ENCODE data around the gene PDE5A. TPM values are rescaled to one million over a fixed set of nuclear protein-coding genes. Genes with fewer than 3 reads are reported as not detected.
A peak's percentile ranks its signal among the peaks of the same experiment; 100 is the strongest.

The PDE5A gene
- total RNA-seq, 2 donors from 2014 or later, result 12.5 to 31.9 TPM

DNA sequence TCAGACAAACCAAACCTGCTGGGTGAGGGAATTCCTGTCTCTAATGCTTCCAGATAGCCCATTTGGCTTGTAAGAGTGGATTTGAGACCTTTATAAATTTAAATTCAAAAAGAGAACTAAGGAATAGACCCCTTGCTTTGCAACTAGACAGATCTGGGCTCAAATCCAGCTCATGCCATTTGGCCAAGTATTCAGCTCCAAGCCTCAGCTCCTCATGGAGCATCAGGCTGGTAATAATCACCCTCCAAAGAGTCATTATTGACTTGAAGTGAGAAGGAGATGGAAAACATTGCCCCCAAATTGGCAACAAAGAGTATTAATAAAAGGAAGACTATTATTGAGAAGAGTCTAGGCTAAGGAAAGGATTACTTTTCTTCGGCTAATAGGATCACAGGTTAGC is 134.7 kb downstream of the PDE5A start:
- H3K9me3 ChIP-seq, result no peaks in the 10 kb centered on the region
- 93 to 94% methylated on average over 1 of the region's 1 CpG for WGBS, 2 donors
- no peak overlapping the region for H3K4me3 ChIP-seq
- no peaks in the 10 kb centered on the region for H3K27me3 ChIP-seq
- H3K36me3 ChIP-seq (replicated peaks in 1 of 2; ENCODE audit: insufficient read depth in 1 of 2, low read depth in 2 of 2), result peaks cover 0 to 16% of the 10 kb centered on the region in 2 donors
- TF ChIP-seq POLR2A (IDR thresholded peaks at IDR 0.05), result no peak
- TF ChIP-seq, protein P1, sequence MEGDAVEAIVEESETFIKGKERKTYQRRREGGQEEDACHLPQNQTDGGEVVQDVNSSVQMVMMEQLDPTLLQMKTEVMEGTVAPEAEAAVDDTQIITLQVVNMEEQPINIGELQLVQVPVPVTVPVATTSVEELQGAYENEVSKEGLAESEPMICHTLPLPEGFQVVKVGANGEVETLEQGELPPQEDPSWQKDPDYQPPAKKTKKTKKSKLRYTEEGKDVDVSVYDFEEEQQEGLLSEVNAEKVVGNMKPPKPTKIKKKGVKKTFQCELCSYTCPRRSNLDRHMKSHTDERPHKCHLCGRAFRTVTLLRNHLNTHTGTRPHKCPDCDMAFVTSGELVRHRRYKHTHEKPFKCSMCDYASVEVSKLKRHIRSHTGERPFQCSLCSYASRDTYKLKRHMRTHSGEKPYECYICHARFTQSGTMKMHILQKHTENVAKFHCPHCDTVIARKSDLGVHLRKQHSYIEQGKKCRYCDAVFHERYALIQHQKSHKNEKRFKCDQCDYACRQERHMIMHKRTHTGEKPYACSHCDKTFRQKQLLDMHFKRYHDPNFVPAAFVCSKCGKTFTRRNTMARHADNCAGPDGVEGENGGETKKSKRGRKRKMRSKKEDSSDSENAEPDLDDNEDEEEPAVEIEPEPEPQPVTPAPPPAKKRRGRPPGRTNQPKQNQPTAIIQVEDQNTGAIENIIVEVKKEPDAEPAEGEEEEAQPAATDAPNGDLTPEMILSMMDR (IDR thresholded peaks at IDR 0.05), result no peak
- no peak for DNase-seq
- H3K4me1 ChIP-seq, result no peaks in the 10 kb centered on the region
- H3K27ac ChIP-seq, result no peak overlapping the region
- intact Hi-C loops (cut with DNase I), result no loop called here
- ATAC-seq, result no peak

DNA sequence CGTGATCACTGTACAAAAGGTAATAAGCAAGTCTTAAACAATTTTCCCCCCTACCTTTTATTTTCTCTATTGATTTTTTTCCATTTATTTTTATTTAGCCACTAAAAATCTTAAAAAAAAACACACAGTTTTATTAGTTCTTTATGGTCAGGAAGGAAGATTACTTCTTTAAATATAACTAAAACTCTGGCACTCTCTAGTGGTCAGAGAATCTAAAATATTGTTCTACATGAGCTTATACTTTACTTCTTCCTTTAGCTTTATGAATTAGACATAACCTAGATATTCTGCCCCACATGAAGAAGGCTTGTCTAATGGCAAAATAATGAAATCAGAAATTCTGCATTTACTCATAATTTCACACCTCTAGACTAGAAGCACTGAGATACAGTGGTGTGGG is 135.2 kb downstream of the PDE5A start:
- Histone ChIP-seq H3K9me3 (no peaks in the 10 kb centered on the region), H3K27ac (no peak overlapping the region), H3K4me1 (no peaks in the 10 kb centered on the region), H3K27me3 (no peaks in the 10 kb centered on the region), H3K4me3 (no peak overlapping the region), H3K36me3 (replicated peaks in 1 of 2; ENCODE audit: insufficient read depth in 1 of 2, low read depth in 2 of 2) (peaks cover 0 to 16% of the 10 kb centered on the region in 2 donors)
- no peak for TF ChIP-seq POLR2A (IDR thresholded peaks at IDR 0.05)
- TF ChIP-seq, protein P1 (IDR thresholded peaks at IDR 0.05), result no peak
- DNase-seq (no peak), ATAC-seq (no peak)
- 83 to 92% methylated on average over 1 of the region's 1 CpG for WGBS, 2 donors
- intact Hi-C loops (cut with DNase I), result no loop called here

GRCh38 chr4:119490335-119490734 is 138.3 kb downstream of the PDE5A start:
- no peak for TF ChIP-seq POLR2A (IDR thresholded peaks at IDR 0.05)
- TF ChIP-seq, protein P1 (IDR thresholded peaks at IDR 0.05), result peak in 1 of 7 experiments; percentile 11
- no peak overlapping the region for H3K4me3 ChIP-seq
- ATAC-seq, result no peak
- no peak overlapping the region for H3K27ac ChIP-seq
- DNase-seq, result no peak
- WGBS, 2 donors, result 48 to 64% methylated on average over 3 of the region's 3 CpGs
- H3K36me3 ChIP-seq (replicated peaks in 1 of 2; ENCODE audit: insufficient read depth in 1 of 2, low read depth in 2 of 2), result peaks cover 0 to 5% of the 10 kb centered on the region in 2 donors
- H3K4me1 ChIP-seq, result no peaks in the 10 kb centered on the region
- intact Hi-C loops (cut with DNase I), result no loop called here
- no peaks in the 10 kb centered on the region for H3K27me3 ChIP-seq
- no peaks in the 10 kb centered on the region for H3K9me3 ChIP-seq

- Histone ChIP-seq H3K27ac (no peak overlapping the region), H3K4me1 (no peaks in the 10 kb centered on the region), H3K27me3 (no peaks in the 10 kb centered on the region), H3K36me3 (replicated peaks in 1 of 2; ENCODE audit: insufficient read depth in 1 of 2, low read depth in 2 of 2) (no peaks in the 10 kb centered on the region), H3K9me3 (no peaks in the 10 kb centered on the region), H3K4me3 (no peak overlapping the region)
- DNase-seq, result no peak
- WGBS, 2 donors, result 72 to 78% methylated on average over 3 of the region's 3 CpGs
- no peak for ATAC-seq
- TF ChIP-seq, protein P1 (IDR thresholded peaks at IDR 0.05), result no peak
- no peak for TF ChIP-seq POLR2A (IDR thresholded peaks at IDR 0.05)
- intact Hi-C loops (cut with DNase I), result no loop called here
Observed at GRCh38 chr4:119489305-119489704, 139.3 kb downstream of the PDE5A start.

GRCh38 chr4:119480331-119480730 is 148.3 kb downstream of the PDE5A start:
- no peak for TF ChIP-seq POLR2A (IDR thresholded peaks at IDR 0.05)
- TF ChIP-seq, protein P1 (IDR thresholded peaks at IDR 0.05), result no peak
- no peak overlapping the region for H3K4me3 ChIP-seq
- H3K4me1 ChIP-seq, result no peaks in the 10 kb centered on the region
- H3K9me3 ChIP-seq, result no peaks in the 10 kb centered on the region
- ATAC-seq (no peak), DNase-seq (no peak)
- H3K27ac ChIP-seq, result no peak overlapping the region
- H3K27me3 ChIP-seq, result no peaks in the 10 kb centered on the region
- 95 to 96% methylated on average over 1 of the region's 1 CpG for WGBS, 2 donors
- intact Hi-C loops (cut with DNase I), result no loop called here
- peaks cover 0 to 1% of the 10 kb centered on the region in 2 donors for H3K36me3 ChIP-seq (replicated peaks in 1 of 2; ENCODE audit: insufficient read depth in 1 of 2, low read depth in 2 of 2)
